ENCODE results near the gene BLM.

BLM gene

GRCh38 chr15:90701880-90702630 lies 15.1 kb upstream of the BLM start:
- Mint-ChIP-seq H3K4me3 (no peak overlapping the region), H3K27ac (no peak overlapping the region), H3K36me3 (peaks cover 21% of the 10 kb centered on the region), H3K4me1 (peaks cover 15% of the 10 kb centered on the region), H3K9me3 (peaks cover 10% of the 10 kb centered on the region), H3K27me3 (no peaks in the 10 kb centered on the region)
- no peak for DNase-seq
- CTCF ChIA-PET = interaction anchor here (2.4 kb wide), 1 partner anchor 184 kb away, joined by 11 read pairs; no protein-coding TSS in a partner anchor

GRCh38 chr15:90703455-90703854 lies 13.7 kb upstream of the BLM start:
- Mint-ChIP-seq H3K27me3 (no peaks in the 10 kb centered on the region), H3K4me1 (peaks cover 6% of the 10 kb centered on the region), H3K4me3 (no peak overlapping the region), H3K27ac (no peak overlapping the region), H3K36me3 (peaks cover 18% of the 10 kb centered on the region), H3K9me3 (peaks cover 10% of the 10 kb centered on the region)
- no peak for DNase-seq
- CTCF ChIA-PET = no interaction called here

- Mint-ChIP-seq H3K36me3 (peaks cover 18% of the 10 kb centered on the region), H3K27me3 (no peaks in the 10 kb centered on the region), H3K4me3 (no peak overlapping the region), H3K9me3 (peaks cover 10% of the 10 kb centered on the region), H3K4me1 (peaks cover 15% of the 10 kb centered on the region), H3K27ac (no peak overlapping the region)
- CTCF ChIA-PET = no interaction called here
- DNase-seq = no peak
Measured at GRCh38 chr15:90705212-90705611, 11.9 kb upstream of the BLM start.

GRCh38 chr15:90706394-90707327 lies 10.5 kb upstream of the BLM start:
- Mint-ChIP-seq H3K9me3 (peaks cover 10% of the 10 kb centered on the region), H3K4me1 (peaks cover 29% of the 10 kb centered on the region), H3K27ac (no peak overlapping the region), H3K4me3 (no peak overlapping the region), H3K27me3 (no peaks in the 10 kb centered on the region), H3K36me3 (peaks cover 16% of the 10 kb centered on the region)
- no peak for DNase-seq
- CTCF ChIA-PET = no interaction called here

GRCh38 chr15:90707489-90707888 lies 9.7 kb upstream of the BLM start:
- H3K27ac Mint-ChIP-seq = no peak overlapping the region
- peaks cover 13% of the 10 kb centered on the region for H3K36me3 Mint-ChIP-seq
- CTCF ChIA-PET = interaction anchor here (1.1 kb wide), 1 partner anchor 198 kb away, joined by 3 read pairs; no protein-coding TSS in a partner anchor
- no peaks in the 10 kb centered on the region for H3K27me3 Mint-ChIP-seq
- peaks cover 9% of the 10 kb centered on the region for H3K9me3 Mint-ChIP-seq
- no peak overlapping the region for H3K4me3 Mint-ChIP-seq
- no peak for DNase-seq
- H3K4me1 Mint-ChIP-seq = peaks cover 33% of the 10 kb centered on the region

- Mint-ChIP-seq H3K36me3 (peaks cover 12% of the 10 kb centered on the region), H3K27ac (peak overlapping the region; percentile 14), H3K4me1 (peaks cover 35% of the 10 kb centered on the region), H3K27me3 (no peaks in the 10 kb centered on the region), H3K9me3 (peaks cover under 1% of the 10 kb centered on the region), H3K4me3 (no peak overlapping the region)
- DNase-seq = no peak
- CTCF ChIA-PET = interaction anchor here (1.1 kb wide), 1 partner anchor 197 kb away, joined by 3 read pairs; no protein-coding TSS in a partner anchor
Measured at GRCh38 chr15:90708516-90708915, 8.6 kb upstream of the BLM start.

GRCh38 chr15:90709278-90709677 lies 7.9 kb upstream of the BLM start:
- Mint-ChIP-seq H3K9me3 (no peaks in the 10 kb centered on the region), H3K27ac (no peak overlapping the region), H3K27me3 (no peaks in the 10 kb centered on the region), H3K36me3 (peaks cover 12% of the 10 kb centered on the region), H3K4me1 (peaks cover 35% of the 10 kb centered on the region), H3K4me3 (no peak overlapping the region)
- CTCF ChIA-PET = interaction anchor here (1.1 kb wide), 1 partner anchor 176 kb away, joined by 4 read pairs; no protein-coding TSS in a partner anchor
- DNase-seq = no peak

- Mint-ChIP-seq H3K27ac (peak overlapping the region; percentile 70), H3K9me3 (no peaks in the 10 kb centered on the region), H3K4me1 (peaks cover 35% of the 10 kb centered on the region), H3K4me3 (no peak overlapping the region), H3K27me3 (no peaks in the 10 kb centered on the region), H3K36me3 (peaks cover 12% of the 10 kb centered on the region)
- DNase-seq = no peak
- CTCF ChIA-PET = interaction anchor here (1.1 kb wide), 1 partner anchor 175 kb away, joined by 4 read pairs; no protein-coding TSS in a partner anchor
Measured at GRCh38 chr15:90710436-90711027, 6.6 kb upstream of the BLM start.

- Mint-ChIP-seq H3K4me1 (peaks cover 43% of the 10 kb centered on the region), H3K4me3 (no peak overlapping the region), H3K9me3 (no peaks in the 10 kb centered on the region), H3K36me3 (peaks cover 12% of the 10 kb centered on the region), H3K27me3 (no peaks in the 10 kb centered on the region), H3K27ac (no peak overlapping the region)
- CTCF ChIA-PET = no interaction called here
- DNase-seq = no peak
Measured at GRCh38 chr15:90711418-90711824, 5.7 kb upstream of the BLM start.

- no peak overlapping the region for H3K4me3 Mint-ChIP-seq
- H3K27ac Mint-ChIP-seq = no peak overlapping the region
- H3K9me3 Mint-ChIP-seq = no peaks in the 10 kb centered on the region
- DNase-seq = no peak
- H3K27me3 Mint-ChIP-seq = no peaks in the 10 kb centered on the region
- peaks cover 46% of the 10 kb centered on the region for H3K4me1 Mint-ChIP-seq
- peaks cover 12% of the 10 kb centered on the region for H3K36me3 Mint-ChIP-seq
- CTCF ChIA-PET = no interaction called here
Measured at GRCh38 chr15:90711842-90712241, 5.3 kb upstream of the BLM start.

GRCh38 chr15:90713081-90713480 lies 4.1 kb upstream of the BLM start:
- H3K27me3 Mint-ChIP-seq = no peaks in the 10 kb centered on the region
- peaks cover 51% of the 10 kb centered on the region for H3K4me1 Mint-ChIP-seq
- H3K27ac Mint-ChIP-seq = no peak overlapping the region
- H3K9me3 Mint-ChIP-seq = no peaks in the 10 kb centered on the region
- CTCF ChIA-PET = no interaction called here
- peaks cover 17% of the 10 kb centered on the region for H3K36me3 Mint-ChIP-seq
- DNase-seq = no peak
- H3K4me3 Mint-ChIP-seq = no peak overlapping the region

GRCh38 chr15:90716317-90716975 lies 700 bp upstream of the BLM start:
- Mint-ChIP-seq H3K9me3 (no peaks in the 10 kb centered on the region), H3K36me3 (peaks cover 25% of the 10 kb centered on the region), H3K4me3 (peak overlapping the region; percentile 83), H3K27ac (peak overlapping the region; percentile 98), H3K4me1 (peaks cover 43% of the 10 kb centered on the region), H3K27me3 (no peaks in the 10 kb centered on the region)
- CTCF ChIA-PET = interaction anchor here (0.9 to 2.9 kb wide), 5 partner anchors 39 to 186 kb away, joined by 3 to 13 read pairs (median 5); no protein-coding TSS in a partner anchor
- no peak for DNase-seq

- peaks cover 18% of the 10 kb centered on the region for H3K36me3 Mint-ChIP-seq
- H3K9me3 Mint-ChIP-seq = no peaks in the 10 kb centered on the region
- no peak for DNase-seq
- peaks cover 37% of the 10 kb centered on the region for H3K4me1 Mint-ChIP-seq
- H3K4me3 Mint-ChIP-seq = peak overlapping the region; percentile 83
- CTCF ChIA-PET = interaction anchor here (0.6 to 2.9 kb wide), 8 partner anchors 9 to 213 kb away, joined by 3 to 13 read pairs (median 4); no protein-coding TSS in a partner anchor
- H3K27me3 Mint-ChIP-seq = no peaks in the 10 kb centered on the region
- peak overlapping the region; percentile 98 for H3K27ac Mint-ChIP-seq
Measured at GRCh38 chr15:90718232-90718631, 1.1 kb downstream of the BLM start.
